ENCODE measurements around the gene OSBPL2. TPM values are rescaled to one million over a fixed set of nuclear protein-coding genes. Genes with fewer than 3 reads are reported as not detected.

Gene OSBPL2
- total RNA-seq, 4 donors from 2014 or later: 52.8 to 86.7 (median 64.2) TPM

DNA sequence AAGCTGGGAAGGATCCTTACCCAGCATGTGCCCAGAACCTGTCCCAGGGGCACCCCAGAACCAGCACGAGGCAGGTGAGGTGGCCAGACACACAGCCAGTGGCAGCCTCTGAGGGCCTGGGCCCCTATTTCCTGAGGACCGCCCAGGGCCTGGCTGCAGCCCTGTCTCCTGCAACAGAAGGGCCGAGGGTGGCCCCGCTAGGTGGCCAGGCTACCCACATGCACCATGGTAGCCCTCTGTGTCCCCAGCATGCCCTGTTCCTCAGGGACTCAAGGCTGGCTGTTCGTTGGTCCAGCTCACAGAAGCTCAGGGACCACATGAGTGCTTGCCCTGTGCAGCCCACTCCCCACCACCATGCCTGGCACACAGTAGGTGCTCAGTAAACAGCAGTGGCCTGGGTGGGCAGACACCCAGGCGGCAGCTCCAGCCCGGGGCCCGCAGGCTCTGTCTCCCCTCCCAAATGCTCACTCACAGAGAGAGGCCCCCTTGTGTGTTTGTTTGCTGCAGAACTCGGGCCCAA, 26.5 kb upstream of the OSBPL2 start:
- Histone ChIP-seq H3K4me3 (no peak overlapping the region), H3K9me3 (no peaks in the 10 kb centered on the region), H3K27ac (no peak overlapping the region), H3K27me3 (peaks cover 0 to 8% of the 10 kb centered on the region in 2 donors), H3K36me3 (no peaks in the 10 kb centered on the region), H3K4me1 (no peaks in the 10 kb centered on the region)
- DNase-seq: no peak
- TF ChIP-seq, protein P1, sequence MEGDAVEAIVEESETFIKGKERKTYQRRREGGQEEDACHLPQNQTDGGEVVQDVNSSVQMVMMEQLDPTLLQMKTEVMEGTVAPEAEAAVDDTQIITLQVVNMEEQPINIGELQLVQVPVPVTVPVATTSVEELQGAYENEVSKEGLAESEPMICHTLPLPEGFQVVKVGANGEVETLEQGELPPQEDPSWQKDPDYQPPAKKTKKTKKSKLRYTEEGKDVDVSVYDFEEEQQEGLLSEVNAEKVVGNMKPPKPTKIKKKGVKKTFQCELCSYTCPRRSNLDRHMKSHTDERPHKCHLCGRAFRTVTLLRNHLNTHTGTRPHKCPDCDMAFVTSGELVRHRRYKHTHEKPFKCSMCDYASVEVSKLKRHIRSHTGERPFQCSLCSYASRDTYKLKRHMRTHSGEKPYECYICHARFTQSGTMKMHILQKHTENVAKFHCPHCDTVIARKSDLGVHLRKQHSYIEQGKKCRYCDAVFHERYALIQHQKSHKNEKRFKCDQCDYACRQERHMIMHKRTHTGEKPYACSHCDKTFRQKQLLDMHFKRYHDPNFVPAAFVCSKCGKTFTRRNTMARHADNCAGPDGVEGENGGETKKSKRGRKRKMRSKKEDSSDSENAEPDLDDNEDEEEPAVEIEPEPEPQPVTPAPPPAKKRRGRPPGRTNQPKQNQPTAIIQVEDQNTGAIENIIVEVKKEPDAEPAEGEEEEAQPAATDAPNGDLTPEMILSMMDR (IDR thresholded peaks at IDR 0.05): no peak
- no peak for TF ChIP-seq POLR2A (IDR thresholded peaks at IDR 0.05)

DNA sequence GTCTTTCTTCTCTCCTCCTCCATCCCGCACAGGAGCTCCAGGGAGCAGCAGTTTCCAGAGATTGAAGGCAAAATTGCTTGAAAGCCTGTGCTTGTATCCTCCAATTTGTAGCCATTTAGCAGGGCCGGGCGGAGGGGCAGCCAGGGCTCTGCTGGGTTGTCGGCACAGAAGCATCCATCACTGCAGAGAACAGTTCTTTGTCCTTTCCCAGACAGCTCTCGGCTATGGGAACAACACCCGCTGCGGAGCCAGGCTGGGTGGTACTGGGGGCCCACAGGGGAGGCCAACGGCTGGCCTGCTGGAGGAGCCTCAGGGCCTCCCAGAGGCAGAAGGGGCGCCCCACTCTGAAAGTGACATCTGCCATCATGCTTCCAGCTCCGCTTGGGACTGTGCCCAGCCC, 26.0 kb upstream of the OSBPL2 start:
- Histone ChIP-seq H3K27ac (no peak overlapping the region), H3K27me3 (peaks cover 0 to 8% of the 10 kb centered on the region in 2 donors), H3K4me1 (no peaks in the 10 kb centered on the region), H3K9me3 (no peaks in the 10 kb centered on the region), H3K36me3 (no peaks in the 10 kb centered on the region), H3K4me3 (no peak overlapping the region)
- no peak for DNase-seq
- TF ChIP-seq, protein P1 (IDR thresholded peaks at IDR 0.05): no peak
- TF ChIP-seq POLR2A (IDR thresholded peaks at IDR 0.05): no peak

DNA sequence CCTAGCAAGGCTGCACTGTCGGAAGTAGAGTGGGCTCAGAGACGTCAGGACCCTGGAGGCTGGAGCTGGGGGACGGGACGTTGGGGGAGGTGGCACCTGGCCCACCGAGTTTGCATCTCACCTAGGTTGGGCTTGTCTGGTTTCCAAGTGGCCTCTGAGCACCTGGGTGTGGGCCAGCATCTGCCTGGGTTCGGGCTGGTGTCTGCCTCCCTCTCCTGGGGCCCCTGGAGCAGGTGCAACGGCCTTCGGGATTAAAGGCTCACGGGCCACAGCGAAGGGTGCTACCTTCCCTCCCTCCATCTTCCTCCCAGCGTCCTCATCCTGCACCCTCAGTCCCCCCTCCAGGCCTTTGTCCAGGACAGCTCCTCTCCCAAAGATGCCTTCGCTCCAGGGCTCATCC, 24.3 kb upstream of the OSBPL2 start:
- DNase-seq: no peak
- Histone ChIP-seq H3K27ac (no peak overlapping the region), H3K9me3 (no peaks in the 10 kb centered on the region), H3K36me3 (no peaks in the 10 kb centered on the region), H3K4me3 (no peak overlapping the region), H3K27me3 (peaks cover 0 to 13% of the 10 kb centered on the region in 2 donors), H3K4me1 (peaks cover 0 to 2% (median 0%) of the 10 kb centered on the region in 4 donors)
- TF ChIP-seq POLR2A (IDR thresholded peaks at IDR 0.05): no peak
- TF ChIP-seq, protein P1 (IDR thresholded peaks at IDR 0.05): no peak

DNA sequence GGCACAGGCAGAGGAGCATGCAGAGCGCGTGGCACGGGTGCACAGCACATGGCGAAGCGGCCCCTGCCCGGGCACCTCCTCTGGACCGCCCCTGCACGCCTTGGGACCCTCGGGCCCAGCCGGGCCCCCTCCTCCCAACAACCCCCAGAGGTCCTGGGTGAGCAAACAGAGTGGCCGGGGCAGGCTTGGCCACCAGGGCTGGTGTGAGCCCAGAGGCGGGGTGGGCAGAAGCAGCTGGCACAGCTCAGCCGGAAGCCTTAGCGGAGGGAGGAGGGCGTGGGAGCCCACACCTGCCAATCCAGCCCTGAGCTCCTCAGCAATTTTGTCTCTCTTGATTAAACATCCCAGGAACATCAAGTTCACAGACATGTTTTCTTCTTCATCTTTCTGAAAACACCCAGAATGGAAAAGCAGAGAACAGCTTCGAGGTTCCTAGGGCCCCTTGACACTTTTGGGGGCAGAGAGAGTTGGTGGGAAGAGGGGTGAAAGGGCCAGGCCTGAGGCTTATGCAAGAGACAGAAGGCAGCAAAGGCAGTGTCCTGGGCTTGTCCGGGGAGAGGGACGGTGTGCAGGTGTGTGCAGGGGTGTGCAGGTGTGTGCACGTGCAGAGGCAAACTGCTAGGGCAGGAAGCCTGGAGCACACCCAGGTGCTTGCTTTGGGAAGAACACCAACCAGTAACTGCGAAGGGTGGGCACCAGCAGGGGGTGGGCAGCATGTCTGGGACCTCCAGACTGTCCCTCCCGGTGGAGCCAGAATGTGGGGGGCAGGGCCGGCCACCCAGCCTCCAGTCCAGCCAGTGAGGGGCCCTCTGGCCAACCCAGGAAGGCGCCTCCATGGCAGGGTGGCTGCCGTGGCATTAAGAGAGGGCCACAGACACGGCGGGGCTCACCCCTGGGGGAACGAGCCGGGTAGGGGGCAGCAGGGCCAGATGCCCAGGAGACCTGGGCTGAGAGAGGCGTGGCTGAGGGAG, 23.0 kb upstream of the OSBPL2 start:
- TF ChIP-seq, protein P1 (IDR thresholded peaks at IDR 0.05): no peak
- no peak for TF ChIP-seq POLR2A (IDR thresholded peaks at IDR 0.05)
- Histone ChIP-seq H3K9me3 (no peaks in the 10 kb centered on the region), H3K27me3 (peaks cover 0 to 19% of the 10 kb centered on the region in 2 donors)

DNA sequence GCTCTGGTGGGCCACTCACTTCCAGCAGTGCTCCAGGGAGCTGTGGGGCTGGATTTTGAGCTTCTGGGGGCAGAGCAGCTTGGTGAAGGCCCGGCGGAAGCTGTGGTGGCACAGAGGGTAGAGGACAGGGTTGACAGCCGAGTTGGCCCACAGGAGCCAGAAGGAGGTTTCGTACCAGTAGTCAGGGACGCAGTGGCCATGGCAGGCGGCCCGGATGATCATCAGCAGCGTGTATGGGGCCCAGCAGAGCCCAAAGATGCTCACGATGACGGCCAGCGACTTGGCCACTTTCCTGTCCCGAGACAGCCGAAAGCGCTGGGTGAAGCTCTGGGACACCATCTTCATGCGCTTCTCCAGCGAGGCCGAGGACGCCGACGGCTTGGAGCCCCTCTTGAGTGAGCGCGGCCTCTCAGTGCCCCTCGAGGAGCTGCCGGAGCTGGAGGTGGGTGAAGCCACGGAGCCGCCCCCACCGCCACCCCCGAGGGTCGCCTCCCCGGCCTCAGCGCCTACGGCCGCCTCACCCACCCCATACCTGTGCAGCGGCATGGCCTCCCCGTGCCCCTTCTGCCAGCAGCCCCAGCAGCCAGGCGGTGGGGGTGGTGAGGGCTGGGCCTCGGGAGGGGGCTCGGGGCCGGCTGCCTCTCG, 22.2 kb upstream of the OSBPL2 start:
- H3K36me3 ChIP-seq: no peaks in the 10 kb centered on the region
- no peaks in the 10 kb centered on the region for H3K9me3 ChIP-seq
- TF ChIP-seq, protein P1 (IDR thresholded peaks at IDR 0.05): no peak
- no peak for TF ChIP-seq POLR2A (IDR thresholded peaks at IDR 0.05)
- no peak for DNase-seq
- H3K27me3 ChIP-seq: peaks cover 2 to 27% of the 10 kb centered on the region in 2 donors
- H3K4me3 ChIP-seq: no peak overlapping the region
- H3K27ac ChIP-seq: no peak overlapping the region
- peaks cover 0 to 14% (median 5%) of the 10 kb centered on the region in 4 donors for H3K4me1 ChIP-seq

More for the DNA sequence above, 23.0 kb upstream of the OSBPL2 start:
- Histone ChIP-seq H3K4me1 (peaks cover 0 to 9% (median 3%) of the 10 kb centered on the region in 4 donors), H3K36me3 (no peaks in the 10 kb centered on the region), H3K27ac (no peak overlapping the region), H3K4me3 (no peak overlapping the region)
- DNase-seq: no peak
